ENCODE data around the gene SMIM36.
"Not testable (repeated sequence)": the region's sequence is repeated elsewhere in the genome, so short reads cannot be mapped to it uniquely, and the experiment has no call there.

Gene SMIM36

GRCh38 chr17:55424893-55425540 lies 86.2 kb downstream of the SMIM36 start:
- no peak overlapping the region for H2BK120ac ChIP-seq (ENCODE audit: low read depth, low read length)
- no peak overlapping the region for H4K91ac ChIP-seq (ENCODE audit: low read length)

GRCh38 chr17:55423535-55423934 lies 87.7 kb downstream of the SMIM36 start:
- no peak overlapping the region for H3K27ac ChIP-seq (ENCODE audit: low read length, poor library complexity, severe bottlenecking)
- no peaks in the 10 kb centered on the region for H3K36me3 ChIP-seq (ENCODE audit: control insufficient read depth in 1 of 2, insufficient read depth in 2 of 2, low read depth in 1 of 2, low read length in 2 of 2)
- peak overlapping the region in 1 of 2 experiments; percentile 9 for H3K18ac ChIP-seq (ENCODE audit: low read depth in 1 of 2, low read length in 2 of 2)
- H2AFZ ChIP-seq (ENCODE audit: low read depth, low read length), result no peak overlapping the region
- H3K9me3 ChIP-seq (ENCODE audit: control insufficient read depth, low read length), result no peaks in the 10 kb centered on the region
- no peak for DNase-seq
- no peak overlapping the region for H3K9ac ChIP-seq (ENCODE audit: low read length)
- H3K79me1 ChIP-seq (replicated peaks; ENCODE audit: low read length, poor library complexity, severe bottlenecking), result peaks cover 14% of the 10 kb centered on the region
- H3K4me3 ChIP-seq (ENCODE audit: insufficient read depth in 1 of 2, low read depth in 1 of 2, low read length in 2 of 2), result no peak overlapping the region
- no peak overlapping the region for H4K91ac ChIP-seq (ENCODE audit: low read length)
- H3K14ac ChIP-seq (ENCODE audit: low read length in 2 of 2), result no peak overlapping the region
- H2BK120ac ChIP-seq (ENCODE audit: low read depth, low read length), result no peak overlapping the region
- no peak overlapping the region for H2BK12ac ChIP-seq (ENCODE audit: low read length in 2 of 2)
- H3K4me2 ChIP-seq (ENCODE audit: low read length, poor library complexity, severe bottlenecking), result no peak overlapping the region
- H2BK5ac ChIP-seq (ENCODE audit: low read depth, low read length, poor library complexity, severe bottlenecking), result no peak overlapping the region
- H3K27me3 ChIP-seq (ENCODE audit: control insufficient read depth in 1 of 2, insufficient read depth in 1 of 2, low read length in 2 of 2), result peaks cover 0 to 5% of the 10 kb centered on the region in 2 experiments
- no peak overlapping the region for H2AK5ac ChIP-seq (ENCODE audit: low read length, severe bottlenecking)
- H3K23ac ChIP-seq (ENCODE audit: low read length in 2 of 2), result no peak overlapping the region
- no peak overlapping the region for H3K4ac ChIP-seq (ENCODE audit: low read depth in 1 of 2, low read length in 2 of 2)
- peaks cover 9% of the 10 kb centered on the region for H3K4me1 ChIP-seq (ENCODE audit: control insufficient read depth, insufficient read depth, low read depth, low read length)
- 93% methylated on average over 1 of the region's 3 CpGs for WGBS
- H2BK15ac ChIP-seq (ENCODE audit: low read depth, poor library complexity, severe bottlenecking), result no peak overlapping the region
- H4K8ac ChIP-seq (ENCODE audit: low read length), result no peak overlapping the region

More at GRCh38 chr17:55424893-55425540, 86.2 kb downstream of the SMIM36 start:
- Histone ChIP-seq H2AK5ac (ENCODE audit: low read length, severe bottlenecking) (no peak overlapping the region), H3K4me3 (ENCODE audit: insufficient read depth in 1 of 2, low read depth in 1 of 2, low read length in 2 of 2) (no peak overlapping the region), H3K14ac (ENCODE audit: low read length in 2 of 2) (no peak overlapping the region), H2BK5ac (ENCODE audit: low read depth, low read length, poor library complexity, severe bottlenecking) (no peak overlapping the region), H3K27ac (ENCODE audit: low read length, poor library complexity, severe bottlenecking) (no peak overlapping the region), H3K79me1 (replicated peaks; ENCODE audit: low read length, poor library complexity, severe bottlenecking) (peaks cover 11% of the 10 kb centered on the region), H2AFZ (ENCODE audit: low read depth, low read length) (no peak overlapping the region), H4K8ac (ENCODE audit: low read length) (no peak overlapping the region), H2BK15ac (ENCODE audit: low read depth, poor library complexity, severe bottlenecking) (no peak overlapping the region), H3K4ac (ENCODE audit: low read depth in 1 of 2, low read length in 2 of 2) (no peak overlapping the region), H3K36me3 (ENCODE audit: control insufficient read depth in 1 of 2, insufficient read depth in 2 of 2, low read depth in 1 of 2, low read length in 2 of 2) (no peaks in the 10 kb centered on the region), H3K9ac (ENCODE audit: low read length) (no peak overlapping the region), H3K27me3 (ENCODE audit: control insufficient read depth in 1 of 2, insufficient read depth in 1 of 2, low read length in 2 of 2) (peaks cover 0 to 5% of the 10 kb centered on the region in 2 experiments), H3K23ac (ENCODE audit: low read length in 2 of 2) (no peak overlapping the region), H3K18ac (ENCODE audit: low read depth in 1 of 2, low read length in 2 of 2) (no peak overlapping the region), H2BK12ac (ENCODE audit: low read length in 2 of 2) (no peak overlapping the region), H3K9me3 (ENCODE audit: control insufficient read depth, low read length) (no peaks in the 10 kb centered on the region), H3K4me2 (ENCODE audit: low read length, poor library complexity, severe bottlenecking) (no peak overlapping the region), H3K4me1 (ENCODE audit: control insufficient read depth, insufficient read depth, low read depth, low read length) (peaks cover 9% of the 10 kb centered on the region)
- no peak for DNase-seq
- WGBS, result 94% methylated on average over 4 of the region's 4 CpGs

- not testable (repeated sequence) for H3K27me3 ChIP-seq (ENCODE audit: control insufficient read depth in 1 of 2, insufficient read depth in 1 of 2, low read length in 2 of 2); H3K36me3 ChIP-seq (ENCODE audit: control insufficient read depth in 1 of 2, insufficient read depth in 2 of 2, low read depth in 1 of 2, low read length in 2 of 2); H3K4me3 ChIP-seq (ENCODE audit: insufficient read depth in 1 of 2, low read depth in 1 of 2, low read length in 2 of 2); H3K14ac ChIP-seq (ENCODE audit: low read length in 2 of 2); H3K23ac ChIP-seq (ENCODE audit: low read length in 2 of 2); H3K4me2 ChIP-seq (ENCODE audit: low read length, poor library complexity, severe bottlenecking); H2AFZ ChIP-seq (ENCODE audit: low read depth, low read length); H3K9ac ChIP-seq (ENCODE audit: low read length); H4K91ac ChIP-seq (ENCODE audit: low read length); H3K18ac ChIP-seq (ENCODE audit: low read depth in 1 of 2, low read length in 2 of 2); H2BK15ac ChIP-seq (ENCODE audit: low read depth, poor library complexity, severe bottlenecking); H3K9me3 ChIP-seq (ENCODE audit: control insufficient read depth, low read length); H3K4me1 ChIP-seq (ENCODE audit: control insufficient read depth, insufficient read depth, low read depth, low read length); DNase-seq; H2BK5ac ChIP-seq (ENCODE audit: low read depth, low read length, poor library complexity, severe bottlenecking); H3K27ac ChIP-seq (ENCODE audit: low read length, poor library complexity, severe bottlenecking); H2AK5ac ChIP-seq (ENCODE audit: low read length, severe bottlenecking); H2BK120ac ChIP-seq (ENCODE audit: low read depth, low read length)
- H3K4ac ChIP-seq (ENCODE audit: low read depth in 1 of 2, low read length in 2 of 2), result peak overlapping the region in 1 of 2 experiments; percentile 49
- H3K79me1 ChIP-seq (replicated peaks; ENCODE audit: low read length, poor library complexity, severe bottlenecking), result peaks cover 17% of the 10 kb centered on the region
- H4K8ac ChIP-seq (ENCODE audit: low read length), result peak overlapping the region; percentile 7
- 90% methylated on average over 4 of the region's 6 CpGs for WGBS
- H2BK12ac ChIP-seq (ENCODE audit: low read length in 2 of 2), result peak overlapping the region in 1 of 2 experiments; percentile 54
Observed at GRCh38 chr17:55422828-55423164, 88.5 kb downstream of the SMIM36 start.

DNA sequence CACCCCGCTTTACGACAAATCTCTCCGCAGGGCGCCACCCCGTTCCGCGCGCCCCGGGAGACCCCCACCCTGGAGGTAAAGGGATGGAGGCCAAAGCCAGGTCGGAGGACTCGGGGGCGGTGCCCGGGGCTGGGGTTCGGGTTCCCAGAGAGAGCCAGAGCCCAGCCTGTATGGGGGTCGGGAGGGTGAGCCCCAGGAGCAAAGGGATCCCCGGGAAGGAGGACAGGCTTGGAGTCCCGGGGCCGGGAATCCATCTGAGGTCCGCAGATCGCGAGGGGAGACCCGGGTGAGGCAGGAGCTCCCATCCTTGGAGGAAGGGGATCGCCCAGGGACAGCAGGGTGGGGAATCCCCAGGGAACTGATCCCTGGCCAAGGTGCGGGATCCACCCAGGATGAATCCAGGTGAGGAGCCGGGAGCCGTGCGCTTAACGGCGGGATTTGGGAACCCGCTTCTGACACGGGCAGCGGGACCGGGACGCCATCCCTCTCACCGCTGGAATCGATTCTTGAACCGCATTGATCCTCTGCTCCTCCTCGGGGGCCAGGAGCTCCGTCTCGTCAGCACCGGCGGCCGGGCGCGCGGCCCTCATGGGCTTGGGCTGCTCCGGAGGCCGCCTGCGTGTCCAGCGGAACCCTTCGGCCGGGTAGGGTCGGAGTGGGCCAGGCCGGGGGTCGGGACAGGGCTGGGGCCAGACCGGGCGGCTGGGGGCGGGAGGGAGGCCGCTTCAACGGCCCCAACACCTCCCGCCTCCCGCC lies 89.9 kb downstream of the SMIM36 start, which contains the start of gene MMD:
MMD (minus strand) TSS at position 657 of the 756 bp plus-strand sequence; CDS start at position 517, 140 bp downstream.
- Histone ChIP-seq H3K9ac (ENCODE audit: low read length) (peak within 1 kb of the TSS; percentile 94), H3K14ac (ENCODE audit: low read length in 2 of 2) (peak within 1 kb of the TSS in 1 of 2 experiments; percentile 98), H3K18ac (ENCODE audit: low read depth in 1 of 2, low read length in 2 of 2) (peak within 1 kb of the TSS; percentile 86 to 99), H2BK15ac (ENCODE audit: low read depth, poor library complexity, severe bottlenecking) (peak within 1 kb of the TSS; percentile 89), H3K79me1 (replicated peaks; ENCODE audit: low read length, poor library complexity, severe bottlenecking) (peaks cover 23% of the 10 kb centered on the region), H3K4ac (ENCODE audit: low read depth in 1 of 2, low read length in 2 of 2) (peak within 1 kb of the TSS; percentile 96 to 97), H2BK5ac (ENCODE audit: low read depth, low read length, poor library complexity, severe bottlenecking) (no peak within 1 kb of the TSS), H2AK5ac (ENCODE audit: low read length, severe bottlenecking) (no peak within 1 kb of the TSS), H3K23ac (ENCODE audit: low read length in 2 of 2) (peak within 1 kb of the TSS; percentile 37 to 98), H3K4me1 (ENCODE audit: control insufficient read depth, insufficient read depth, low read depth, low read length) (peaks cover 9% of the 10 kb centered on the region), H2BK120ac (ENCODE audit: low read depth, low read length) (peak within 1 kb of the TSS; percentile 95), H3K27ac (ENCODE audit: low read length, poor library complexity, severe bottlenecking) (no peak within 1 kb of the TSS), H4K8ac (ENCODE audit: low read length) (peak within 1 kb of the TSS; percentile 89), H2BK12ac (ENCODE audit: low read length in 2 of 2) (peak within 1 kb of the TSS; percentile 34 to 96), H3K27me3 (ENCODE audit: control insufficient read depth in 1 of 2, insufficient read depth in 1 of 2, low read length in 2 of 2) (peaks cover 0 to 5% of the 10 kb centered on the region in 2 experiments), H3K36me3 (ENCODE audit: control insufficient read depth in 1 of 2, insufficient read depth in 2 of 2, low read depth in 1 of 2, low read length in 2 of 2) (no peaks in the 10 kb centered on the region), H3K4me2 (ENCODE audit: low read length, poor library complexity, severe bottlenecking) (peak within 1 kb of the TSS; percentile 97), H3K4me3 (ENCODE audit: insufficient read depth in 1 of 2, low read depth in 1 of 2, low read length in 2 of 2) (peak within 1 kb of the TSS; percentile 91), H3K9me3 (ENCODE audit: control insufficient read depth, low read length) (no peaks in the 10 kb centered on the region), H2AFZ (ENCODE audit: low read depth, low read length) (peak within 1 kb of the TSS; percentile 75), H4K91ac (ENCODE audit: low read length) (peak within 1 kb of the TSS; percentile 93)
- no peak for DNase-seq
- under 1% methylated on average over 46 of the region's 62 CpGs for WGBS

All from mesenchymal stem cell (in vitro differentiated cells and primary cell).